ENCODE data around the gene NLRP6.
"Not testable (repeated sequence)": the region's sequence is repeated elsewhere in the genome, so short reads cannot be mapped to it uniquely, and the experiment has no call there.

NLRP6 gene

DNA sequence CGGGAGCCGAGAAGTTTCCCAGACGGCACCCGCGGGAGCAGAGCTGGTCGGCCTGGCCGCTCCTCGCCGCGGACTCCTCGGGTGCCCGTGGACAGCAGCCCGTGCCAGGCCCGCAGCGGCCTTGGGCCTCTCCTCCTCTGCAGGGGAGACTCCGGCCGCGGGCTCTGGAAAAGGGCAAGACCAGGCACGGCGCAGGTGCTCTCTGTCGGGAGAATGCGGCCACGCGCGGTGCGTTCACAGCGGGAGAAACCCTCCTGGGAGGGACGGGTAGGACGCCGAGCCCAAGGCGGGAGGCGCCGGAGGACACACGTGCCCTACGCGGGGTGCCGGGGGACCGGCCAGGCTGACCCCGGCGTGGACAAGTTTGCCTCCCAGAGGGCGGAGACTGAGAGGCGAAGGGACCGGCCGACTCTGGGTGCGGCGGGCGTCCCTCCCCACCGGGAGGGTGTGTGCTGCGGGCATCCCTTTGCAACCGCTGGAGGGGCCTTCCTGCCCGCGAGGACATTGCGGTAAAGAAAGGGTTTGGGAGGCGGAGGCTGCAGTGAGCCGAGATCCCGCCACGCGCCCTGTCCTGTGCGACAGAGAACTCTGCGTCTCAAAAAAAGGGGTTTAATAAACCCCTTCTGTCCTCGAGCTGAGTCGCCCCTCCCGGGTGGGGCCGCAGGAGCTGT lies 38.0 kb downstream of the NLRP6 start:
- CTCF ChIA-PET = interaction anchor here (0.7 to 3.6 kb wide), 8 partner anchors 10 to 109 kb away, joined by 3 to 33 read pairs (median 4); partner anchors contain the start of genes BET1L and IFITM2
- TF ChIP-seq, protein P1, sequence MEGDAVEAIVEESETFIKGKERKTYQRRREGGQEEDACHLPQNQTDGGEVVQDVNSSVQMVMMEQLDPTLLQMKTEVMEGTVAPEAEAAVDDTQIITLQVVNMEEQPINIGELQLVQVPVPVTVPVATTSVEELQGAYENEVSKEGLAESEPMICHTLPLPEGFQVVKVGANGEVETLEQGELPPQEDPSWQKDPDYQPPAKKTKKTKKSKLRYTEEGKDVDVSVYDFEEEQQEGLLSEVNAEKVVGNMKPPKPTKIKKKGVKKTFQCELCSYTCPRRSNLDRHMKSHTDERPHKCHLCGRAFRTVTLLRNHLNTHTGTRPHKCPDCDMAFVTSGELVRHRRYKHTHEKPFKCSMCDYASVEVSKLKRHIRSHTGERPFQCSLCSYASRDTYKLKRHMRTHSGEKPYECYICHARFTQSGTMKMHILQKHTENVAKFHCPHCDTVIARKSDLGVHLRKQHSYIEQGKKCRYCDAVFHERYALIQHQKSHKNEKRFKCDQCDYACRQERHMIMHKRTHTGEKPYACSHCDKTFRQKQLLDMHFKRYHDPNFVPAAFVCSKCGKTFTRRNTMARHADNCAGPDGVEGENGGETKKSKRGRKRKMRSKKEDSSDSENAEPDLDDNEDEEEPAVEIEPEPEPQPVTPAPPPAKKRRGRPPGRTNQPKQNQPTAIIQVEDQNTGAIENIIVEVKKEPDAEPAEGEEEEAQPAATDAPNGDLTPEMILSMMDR (IDR thresholded peaks at IDR 0.05; ENCODE audit: control extremely low read depth, extremely low read depth, low read depth, missing control alignments) = no peak
- no peak for DNase-seq (ENCODE audit: extremely low spot score)
- POLR2A ChIA-PET = no interaction called here

DNA sequence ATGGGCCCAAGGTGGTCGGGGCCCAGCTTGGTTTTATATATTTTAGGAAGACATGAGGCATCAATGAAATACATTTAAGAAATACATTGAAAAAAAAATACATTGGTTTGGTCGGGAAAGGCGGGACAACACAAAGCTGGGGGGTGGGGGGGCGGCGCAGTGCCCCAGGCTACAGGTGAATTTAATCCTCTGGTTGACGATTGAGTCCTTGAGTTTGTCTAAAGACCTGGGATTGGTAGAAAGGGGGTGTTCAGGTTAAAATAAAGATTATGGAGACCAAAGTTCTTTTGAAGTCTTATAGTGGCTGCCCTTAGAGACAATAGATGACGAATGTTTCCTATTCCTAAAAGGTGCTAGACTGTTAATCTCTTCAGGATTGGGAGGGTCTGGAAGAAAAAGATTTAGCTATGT lies 38.7 kb downstream of the NLRP6 start:
- ChIA-PET CTCF (interaction anchor here (0.6 to 3.6 kb wide), 14 partner anchors 8 to 137 kb away, joined by 3 to 33 read pairs (median 4); partner anchors contain the start of genes BET1L and IFITM2), POLR2A (interaction anchor here (1.5 kb wide), 1 partner anchor 37 kb away, joined by 3 read pairs; no protein-coding TSS in a partner anchor)
- TF ChIP-seq, protein P1 (IDR thresholded peaks at IDR 0.05; ENCODE audit: control extremely low read depth, extremely low read depth, low read depth, missing control alignments) = no peak
- DNase-seq (ENCODE audit: extremely low spot score) = no peak

DNA sequence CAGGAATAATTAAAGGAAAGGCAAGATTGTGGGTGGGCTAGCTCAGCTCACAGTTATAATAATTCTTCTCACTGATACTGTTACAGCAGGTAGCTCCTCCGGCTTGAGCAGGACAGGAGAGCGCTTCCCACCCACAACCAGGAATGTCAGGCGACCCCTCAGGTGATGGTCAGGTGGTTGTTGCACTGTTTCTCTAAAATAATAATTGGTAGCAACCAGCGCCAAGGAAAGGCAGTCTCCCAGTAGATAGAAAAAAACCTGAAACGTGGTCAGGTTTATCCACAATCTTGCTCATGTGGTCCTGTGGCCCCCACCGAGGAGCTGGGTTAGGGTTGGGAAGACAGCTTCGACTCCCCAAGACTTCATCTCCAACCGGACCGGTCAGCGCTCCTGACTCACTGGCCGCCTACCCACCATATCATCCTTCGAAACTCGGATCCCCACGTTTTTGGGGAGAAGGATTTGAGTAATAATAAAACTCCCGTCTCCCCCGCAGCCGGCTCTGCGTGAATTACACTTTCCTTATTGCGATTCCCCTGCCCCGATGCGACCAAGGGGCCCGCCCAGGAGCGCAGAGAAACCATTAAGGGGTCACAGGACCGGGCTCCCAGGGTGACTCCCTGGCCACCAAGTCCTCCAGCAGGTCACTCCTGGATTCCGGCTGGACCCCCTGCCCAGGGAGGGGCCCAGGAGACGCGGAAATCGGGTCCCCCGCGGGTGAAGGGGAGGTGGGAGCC lies 39.6 kb downstream of the NLRP6 start:
- DNase-seq (ENCODE audit: extremely low spot score) = not testable (repeated sequence)
- ChIA-PET CTCF (interaction anchor here (0.6 to 3.6 kb wide), 12 partner anchors 9 to 136 kb away, joined by 3 to 33 read pairs (median 4); partner anchors contain the start of genes BET1L and IFITM2), POLR2A (interaction anchor here (0.6 to 1.5 kb wide), 2 partner anchors 21 to 36 kb away, joined by 3 to 4 read pairs; no protein-coding TSS in a partner anchor)

DNA sequence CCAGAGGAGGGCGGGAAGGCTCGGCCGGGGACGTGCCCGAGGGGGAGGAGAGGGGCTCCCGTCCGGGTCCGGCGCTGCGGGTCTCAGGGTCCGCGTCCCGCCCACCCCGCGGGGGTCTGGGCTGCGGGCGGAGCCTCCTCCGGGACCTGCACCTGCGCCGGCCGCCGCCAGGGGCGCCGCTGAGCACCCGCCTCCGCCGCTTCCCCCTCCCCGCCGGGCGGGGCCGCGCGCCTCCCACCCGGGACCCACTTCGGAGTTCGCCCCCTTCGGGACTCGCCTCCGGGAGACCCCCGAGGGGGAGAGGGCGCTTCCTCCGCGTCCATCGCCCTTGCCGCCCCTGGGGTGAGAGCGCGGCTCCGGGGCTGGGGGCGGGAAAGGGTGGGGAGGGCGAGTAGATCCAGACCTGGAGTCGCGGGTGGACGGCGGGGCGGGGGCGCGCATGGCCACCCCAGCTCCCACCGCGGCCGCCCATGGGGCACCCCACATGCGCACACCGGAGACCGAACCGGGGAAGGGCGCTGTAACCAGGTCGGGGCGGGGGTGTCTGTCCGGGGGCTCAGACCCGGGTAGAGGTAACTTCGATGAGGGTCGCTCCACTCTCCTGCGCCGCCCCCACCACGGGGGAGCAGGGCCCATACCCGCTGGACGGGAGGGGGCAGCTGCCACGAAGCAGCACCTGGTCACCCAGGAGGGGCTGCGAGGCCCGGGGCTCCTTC lies 40.4 kb downstream of the NLRP6 start:
- POLR2A ChIA-PET = interaction anchor here (0.6 kb wide), 1 partner anchor 20 kb away, joined by 4 read pairs; no protein-coding TSS in a partner anchor
- CTCF ChIA-PET = interaction anchor here (1.3 to 3.6 kb wide), 2 partner anchors 12 to 51 kb away, joined by 4 to 33 read pairs; partner anchors contain the start of gene IFITM2
- DNase-seq (ENCODE audit: extremely low spot score) = not testable (repeated sequence)

DNA sequence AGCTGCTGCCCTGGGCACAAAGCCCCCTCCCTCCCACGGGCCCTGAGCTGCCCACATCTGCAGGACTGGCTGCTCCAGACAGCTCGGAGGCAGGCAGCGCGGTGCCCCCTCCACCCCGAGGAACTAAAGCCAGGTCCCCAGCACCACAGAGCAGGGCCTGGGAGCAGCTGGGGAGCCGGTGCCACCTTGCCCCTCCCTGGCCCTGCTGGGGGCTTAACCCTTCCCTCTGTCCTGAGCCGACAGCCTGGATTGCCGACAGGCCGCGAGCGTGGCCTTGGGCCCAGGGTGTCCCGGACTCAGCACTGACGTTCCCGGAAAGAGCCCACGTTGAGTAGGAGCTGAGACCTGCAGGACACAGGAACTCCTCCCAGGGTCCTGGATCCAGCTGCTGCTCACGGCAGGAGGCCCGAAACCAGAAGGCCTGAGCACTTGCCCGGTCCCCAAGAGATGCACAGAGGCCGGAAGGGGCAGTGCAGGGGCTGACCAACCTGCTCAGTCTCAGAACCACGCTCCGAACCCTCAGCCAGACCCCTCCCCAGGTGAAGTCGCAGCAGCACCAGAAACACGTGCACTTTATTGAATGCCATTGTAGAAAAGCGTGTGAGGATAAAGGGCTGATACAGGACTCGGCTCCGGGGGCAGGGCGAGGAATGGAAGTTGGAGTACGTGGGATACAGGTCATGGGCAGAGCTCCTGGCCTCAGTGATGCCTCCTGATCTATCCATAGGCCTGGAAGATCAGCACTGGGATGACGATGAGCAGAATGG lies 41.1 kb downstream of the NLRP6 start:
- DNase-seq (ENCODE audit: extremely low spot score); POLR2A ChIA-PET: not testable (repeated sequence)
- CTCF ChIA-PET = interaction anchor here (1.8 kb wide), 1 partner anchor 21 kb away, joined by 5 read pairs; no protein-coding TSS in a partner anchor

DNA sequence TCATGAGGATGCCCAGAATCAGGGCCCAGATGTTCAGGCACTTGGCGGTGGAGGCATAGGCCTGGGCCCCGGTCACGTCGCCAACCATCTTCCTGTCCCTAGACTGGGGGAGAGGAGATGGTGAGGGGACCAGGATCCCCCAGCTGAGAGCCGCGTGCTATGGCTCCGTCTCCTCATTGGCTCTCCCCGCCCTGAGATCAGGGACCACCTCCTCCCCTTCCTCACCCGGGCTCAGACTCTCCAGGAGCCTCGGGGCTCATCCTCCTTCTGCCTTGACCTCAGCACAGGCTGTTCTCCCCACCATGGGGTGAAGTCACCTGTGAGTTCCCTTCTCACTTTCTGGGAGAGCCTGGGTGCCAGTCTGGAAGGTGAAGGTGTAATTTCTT lies 41.7 kb downstream of the NLRP6 start:
- DNase-seq (ENCODE audit: extremely low spot score); POLR2A ChIA-PET: not testable (repeated sequence)
- CTCF ChIA-PET = interaction anchor here (1.8 kb wide), 1 partner anchor 20 kb away, joined by 5 read pairs; no protein-coding TSS in a partner anchor

DNA sequence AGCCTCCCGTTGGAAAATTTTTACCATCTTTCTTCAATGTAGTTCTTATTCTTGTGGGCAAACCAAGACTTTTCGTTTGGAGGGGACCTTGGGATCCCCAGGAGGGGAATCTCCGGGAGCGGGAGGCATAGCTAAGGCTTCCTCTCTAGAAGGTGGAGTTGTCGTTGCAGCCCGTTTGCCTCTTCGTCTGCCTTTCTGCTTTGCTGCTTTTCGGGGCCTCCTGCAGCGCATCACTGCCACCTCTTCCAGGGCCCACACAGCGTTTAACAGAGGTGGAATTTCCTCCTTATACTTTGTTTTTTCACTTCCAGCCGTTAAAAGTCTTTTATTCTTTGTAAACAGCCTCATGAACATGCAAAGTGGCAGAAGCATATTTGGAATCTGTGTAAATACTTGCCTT lies 45.9 kb downstream of the NLRP6 start:
- no peak for DNase-seq (ENCODE audit: extremely low spot score)
- CTCF ChIA-PET = interaction anchor here (0.6 to 1.5 kb wide), 3 partner anchors 12 to 73 kb away, joined by 3 to 4 read pairs (median 3); no protein-coding TSS in a partner anchor
- POLR2A ChIA-PET = no interaction called here
- TF ChIP-seq, protein P1 (IDR thresholded peaks at IDR 0.05; ENCODE audit: control extremely low read depth, extremely low read depth, low read depth, missing control alignments) = no peak

DNA sequence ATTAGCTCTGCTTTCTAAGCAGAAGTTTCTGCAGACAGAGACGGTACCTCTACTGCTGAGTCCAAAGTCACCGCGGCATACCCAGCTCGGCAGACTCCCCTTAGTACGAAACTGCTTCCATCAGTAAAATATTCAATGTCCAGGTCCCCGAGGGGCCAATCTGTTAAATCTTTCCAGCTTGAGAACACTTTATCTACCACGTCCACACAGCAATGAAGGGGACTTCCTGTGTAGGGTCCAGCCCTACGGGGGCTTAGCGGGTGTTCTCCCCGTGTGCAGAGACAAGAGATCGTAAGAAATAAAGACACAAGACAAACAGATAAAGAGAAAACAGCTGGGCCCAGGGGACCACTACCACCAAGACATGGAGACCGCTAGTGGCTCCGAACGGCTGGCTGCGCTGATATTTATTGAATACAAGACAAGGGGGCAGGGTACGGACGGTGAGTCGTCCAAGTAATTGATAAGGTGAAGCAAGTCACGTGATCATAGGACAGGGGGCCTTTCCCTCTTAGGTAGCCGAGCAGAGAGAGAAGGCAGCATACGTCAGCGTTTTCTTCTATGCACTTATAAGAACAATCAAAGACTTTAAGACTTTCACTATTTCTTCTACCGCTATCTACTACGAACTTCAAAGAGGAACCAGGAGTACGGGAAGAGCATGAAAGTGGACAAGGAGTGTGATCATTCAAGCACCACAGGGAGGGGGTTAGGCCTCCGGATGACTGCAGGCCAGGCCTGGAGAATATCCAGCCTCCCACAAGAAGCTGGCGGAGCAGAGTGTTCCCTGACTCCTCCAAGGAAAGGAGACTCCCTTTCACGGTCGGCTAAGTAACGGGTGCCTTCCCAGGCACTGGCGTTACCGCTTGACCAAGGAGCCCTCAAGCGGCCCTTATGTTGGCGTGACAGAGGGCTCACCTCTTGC lies 46.6 kb downstream of the NLRP6 start:
- CTCF ChIA-PET = interaction anchor here (1.3 to 1.5 kb wide), 2 partner anchors 13 to 74 kb away, joined by 3 to 4 read pairs; no protein-coding TSS in a partner anchor

More for the DNA sequence above, 46.6 kb downstream of the NLRP6 start:
- DNase-seq (ENCODE audit: extremely low spot score); POLR2A ChIA-PET: not testable (repeated sequence)

Data from GM10248 (cell line).